Heart left ventricle (tissue), 16 donors: ENCODE data around the gene RITA1. TPM values are rescaled to one million over a fixed set of nuclear protein-coding genes. Genes with fewer than 3 reads are reported as not detected.

Experiments used
- ATAC-seq, 4 donors: fragments of 200-7000 bp; cut with Tn5 transposase; one replicate each; pipeline ENCODE4 v1.9.1; 2020 to 2022; ENCODE audit warnings: moderate library complexity in 4 of 4, mild to moderate bottlenecking in 3 of 4, moderate number of reproducible peaks in 1 of 4
- DNase-seq, 5 donors: peaks; one replicate each; pipeline ENCODE4 v3.0.0-alpha.2; 2020
- H3K27ac ChIP-seq, 12 donors: fragments of 200-600 bp; sonication (generic) in 4 of 12; one replicate each; pipeline versions ENCODE4 v1.5.0 to v1.8.0; 2016 to 2022; ENCODE audit warnings: mild to moderate bottlenecking in 2 of 12
- H3K27me3 ChIP-seq, 9 donors: fragments of 200-600 bp; sonication (generic) in 2 of 9; one replicate each; pipeline versions ENCODE4 v1.5.1 to v1.8.0; 2016 to 2022; ENCODE audit warnings: mild to moderate bottlenecking in 3 of 9
- H3K36me3 ChIP-seq, 9 donors: fragments of 200-600 bp; sonication (generic) in 2 of 9; one replicate each; pipeline versions ENCODE4 v1.5.0 to v1.8.0; 2018 to 2022; ENCODE audit warnings: mild to moderate bottlenecking in 2 of 9
- H3K4me1 ChIP-seq, 12 donors: fragments of 200-600 bp; sonication (generic) in 4 of 12; one replicate each; pipeline versions ENCODE4 v1.5.0 to v1.8.0; 2016 to 2022; ENCODE audit warnings: mild to moderate bottlenecking in 3 of 12
- H3K4me3 ChIP-seq, 12 donors: fragments of 200-600 bp; sonication (generic) in 4 of 12; one replicate each; pipeline versions ENCODE4 v1.5.0 to v1.8.0; 2017 to 2022; ENCODE audit warnings: mild to moderate bottlenecking in 9 of 12, moderate library complexity in 4 of 12
- H3K9me3 ChIP-seq, 12 donors: fragments of 200-600 bp; sonication (generic) in 4 of 12; one replicate each; pipeline versions ENCODE4 v1.5.0 to v1.8.0; 2016 to 2022; ENCODE audit warnings: mild to moderate bottlenecking in 1 of 12
- POLR2A ChIP-seq, 2 donors: fragments of 450-650 bp; IDR thresholded peaks; one replicate each; pipeline ENCODE4 v1.6.1; 2017; ENCODE audit warnings: antibody characterized with exemption in 2 of 2, mild to moderate bottlenecking in 2 of 2, moderate library complexity in 2 of 2
- WGBS, 4 donors: extraction: QIAGEN DNeasy Blood & Tissue Kit in 2 of 4; methylation state at CpG; one replicate each; pipeline versions ENCODE4 v1.1.5 to v1.1.7; 2013 to 2018; 5-methylcytosine and 5-hydroxymethylcytosine counted together
- intact Hi-C, 10 donors: fragments of 100-400 bp; cut with DNase I; formaldehyde crosslinking; loops; one replicate each; pipeline versions ENCODE4 v1.11.1 to v1.14.2; 2022
- polyA plus RNA-seq, 2 donors: library from polyadenylated mRNA; stranded (reverse); fragments of 200-250 nt; gene quantifications; one replicate each; pipeline ENCODE4 v1.2.3, GENCODE V29; 2013
- total RNA-seq, 9 donors: library from RNA; depleted of rRNA in 2 of 9; stranded (reverse); fragments of >200 nt in 2 of 9; fragmentation: NEBNext Ultra II Directional in 3 of 9; extraction: Animal tissue kit (Norgen Biotek cat#: 25700) in 3 of 9; gene quantifications; one replicate each; pipeline versions ENCODE4 v1.1.0 to v1.2.4, GENCODE V29; 2016 to 2023
- TF ChIP-seq, protein P1 (sequence below), 12 donors: fragments of 200-600 bp; sonication (generic) in 4 of 12; IDR thresholded peaks; one replicate each; pipeline versions ENCODE4 v1.5.0 to v1.8.0; 2018 to 2022; ENCODE audit warnings: antibody characterized with exemption in 12 of 12, mild to moderate bottlenecking in 5 of 12
- donor health status: ischemic (EF 13 %, LVEDD 7.1; RV severe dilation, severe dysfunction).
- donor health status: healthy with polysubstance abuse.
- donor health status: DM: no; HTN: yes; CAD: no.
- donor health status: DM: no; HTN: no; CAD: no.
- donor health status: ischemic (EF 25% LVEDD 6.9; RV normal size, moderate dysfunction).
- donor health status: ischemic (EF 25% LVEDD 5.7; RV mildly dilated, moderate dysfunction).
- donor health status: healthy.
- donor health status: DM: yes; HTN: yes; CAD: no.
- donor health status: ischemic (EF 35%, LVEDD 5.7; RV mildly dilated, moderate dysfunction).
- donor health status: nonischemic (EF 11% LVEDD 7.7; RV severe dilation, severe dysfunction).
- donor health status: DM: yes; HTN: yes; CAD: no.
- donor health status: PGD.
- donor health status: ischemic (EF 29% LVEDD 5.4; RV normal size, mild dysfunction).
- donor health status: nonischemic (EF 23%, LVEDD 6.1; RV moderate dilation, normal function).

Gene RITA1
- total and polyA plus RNA-seq, 11 donors, result 10.4 to 30.7 (median 14.7) TPM

DNA sequence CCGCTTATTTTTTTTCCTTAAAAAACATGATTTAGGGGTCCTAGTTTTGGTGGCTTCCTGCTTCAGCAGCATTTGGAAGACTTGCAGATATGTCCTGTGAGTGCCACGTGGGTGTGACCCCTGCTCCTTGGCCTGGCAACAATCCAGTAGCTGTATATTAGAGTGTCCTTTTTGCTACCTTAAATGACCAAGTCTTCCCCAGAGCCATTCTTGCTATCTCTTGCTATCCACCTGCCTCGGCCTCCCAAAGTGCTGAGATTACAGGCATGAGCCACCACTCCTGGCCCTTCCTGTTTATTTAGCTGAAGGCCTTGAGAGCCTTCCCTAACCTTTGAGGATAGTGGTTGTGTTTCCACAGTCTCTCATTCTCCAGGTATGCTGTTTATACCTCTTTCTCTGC is 52.8 kb downstream of the RITA1 start:
- H3K27me3 ChIP-seq, result no peaks in the 10 kb centered on the region
- 51 to 58% (median 56%) methylated on average over 3 of the region's 3 CpGs for WGBS, 4 donors
- DNase-seq, result peak in 1 of 5 donors; percentile 18
- H3K4me3 ChIP-seq, result no peak overlapping the region
- H3K9me3 ChIP-seq, result no peaks in the 10 kb centered on the region
- peaks cover 6 to 99% (median 90%) of the 10 kb centered on the region in 12 donors for H3K4me1 ChIP-seq
- H3K36me3 ChIP-seq, result peaks cover 0 to 66% (median 50%) of the 10 kb centered on the region in 9 donors
- no peak for ATAC-seq
- TF ChIP-seq POLR2A (IDR thresholded peaks at IDR 0.05), result no peak
- TF ChIP-seq, protein P1, sequence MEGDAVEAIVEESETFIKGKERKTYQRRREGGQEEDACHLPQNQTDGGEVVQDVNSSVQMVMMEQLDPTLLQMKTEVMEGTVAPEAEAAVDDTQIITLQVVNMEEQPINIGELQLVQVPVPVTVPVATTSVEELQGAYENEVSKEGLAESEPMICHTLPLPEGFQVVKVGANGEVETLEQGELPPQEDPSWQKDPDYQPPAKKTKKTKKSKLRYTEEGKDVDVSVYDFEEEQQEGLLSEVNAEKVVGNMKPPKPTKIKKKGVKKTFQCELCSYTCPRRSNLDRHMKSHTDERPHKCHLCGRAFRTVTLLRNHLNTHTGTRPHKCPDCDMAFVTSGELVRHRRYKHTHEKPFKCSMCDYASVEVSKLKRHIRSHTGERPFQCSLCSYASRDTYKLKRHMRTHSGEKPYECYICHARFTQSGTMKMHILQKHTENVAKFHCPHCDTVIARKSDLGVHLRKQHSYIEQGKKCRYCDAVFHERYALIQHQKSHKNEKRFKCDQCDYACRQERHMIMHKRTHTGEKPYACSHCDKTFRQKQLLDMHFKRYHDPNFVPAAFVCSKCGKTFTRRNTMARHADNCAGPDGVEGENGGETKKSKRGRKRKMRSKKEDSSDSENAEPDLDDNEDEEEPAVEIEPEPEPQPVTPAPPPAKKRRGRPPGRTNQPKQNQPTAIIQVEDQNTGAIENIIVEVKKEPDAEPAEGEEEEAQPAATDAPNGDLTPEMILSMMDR (IDR thresholded peaks at IDR 0.05), result no peak
- peak overlapping the region in 11 of 12 donors; percentile 10 to 94 (median 61) for H3K27ac ChIP-seq
- intact Hi-C loops, result no loop called here

- H3K27ac ChIP-seq, result peak overlapping the region in 11 of 12 donors; percentile 19 to 94 (median 72)
- no peaks in the 10 kb centered on the region for H3K27me3 ChIP-seq
- H3K4me3 ChIP-seq, result no peak overlapping the region
- peaks cover 6 to 99% (median 90%) of the 10 kb centered on the region in 12 donors for H3K4me1 ChIP-seq
- no peaks in the 10 kb centered on the region for H3K9me3 ChIP-seq
- peak in 3 of 4 donors; percentile 5 to 20 (median 6) for ATAC-seq
- intact Hi-C loops, result no loop called here
- no peak for DNase-seq
- WGBS, 4 donors, result 44 to 51% (median 49%) methylated on average over 3 of the region's 3 CpGs
- peaks cover 0 to 55% (median 39%) of the 10 kb centered on the region in 9 donors for H3K36me3 ChIP-seq
- TF ChIP-seq, protein P1 (IDR thresholded peaks at IDR 0.05), result no peak
- TF ChIP-seq POLR2A (IDR thresholded peaks at IDR 0.05), result no peak
Measured at GRCh38 chr12:113239288-113239771, 53.8 kb downstream of the RITA1 start.

GRCh38 chr12:113239811-113240331 is 54.4 kb downstream of the RITA1 start:
- intact Hi-C loops, result no loop called here
- H3K36me3 ChIP-seq, result peaks cover 0 to 50% (median 34%) of the 10 kb centered on the region in 9 donors
- peak overlapping the region in 11 of 12 donors; percentile 19 to 94 (median 72) for H3K27ac ChIP-seq
- no peak overlapping the region for H3K4me3 ChIP-seq
- WGBS, 4 donors, result 38 to 47% (median 44%) methylated on average over 12 of the region's 12 CpGs
- ATAC-seq (peak; percentile 2 to 17 (median 12)), DNase-seq (peak in 3 of 5 donors; percentile 60 to 85 (median 73))
- TF ChIP-seq, protein P1 (IDR thresholded peaks at IDR 0.05), result no peak
- no peak for TF ChIP-seq POLR2A (IDR thresholded peaks at IDR 0.05)
- no peaks in the 10 kb centered on the region for H3K9me3 ChIP-seq
- H3K4me1 ChIP-seq, result peaks cover 6 to 99% (median 90%) of the 10 kb centered on the region in 12 donors
- H3K27me3 ChIP-seq, result no peaks in the 10 kb centered on the region

GRCh38 chr12:113240395-113240794 is 54.9 kb downstream of the RITA1 start:
- no peak for TF ChIP-seq POLR2A (IDR thresholded peaks at IDR 0.05)
- TF ChIP-seq, protein P1 (IDR thresholded peaks at IDR 0.05), result no peak
- H3K27me3 ChIP-seq, result no peaks in the 10 kb centered on the region
- 85 to 93% (median 86%) methylated on average over 3 of the region's 3 CpGs for WGBS, 4 donors
- H3K4me1 ChIP-seq, result peaks cover 6 to 97% (median 90%) of the 10 kb centered on the region in 12 donors
- H3K9me3 ChIP-seq, result no peaks in the 10 kb centered on the region
- H3K36me3 ChIP-seq, result peaks cover 0 to 45% (median 31%) of the 10 kb centered on the region in 9 donors
- no peak for DNase-seq
- intact Hi-C loops, result no loop called here
- no peak overlapping the region for H3K4me3 ChIP-seq
- ATAC-seq, result no peak
- peak overlapping the region in 10 of 12 donors; percentile 19 to 94 (median 70) for H3K27ac ChIP-seq
